K562 (cell line): ENCODE results near the gene C19orf44.

Experiments
- ATF4 ChIP-seq: fragments of 450-650 bp; formaldehyde crosslinking; IDR thresholded peaks from 2 replicates; pipeline ENCODE4 v1.4.0; 2022; ENCODE audit warnings: mild to moderate bottlenecking, moderate library complexity
- CREB3L1 ChIP-seq: fragments of 450-650 bp; IDR thresholded peaks from 2 replicates; pipeline ENCODE4 v1.6.1; 2014; ENCODE audit warnings: low read depth, mild to moderate bottlenecking, moderate library complexity, borderline replicate concordance
- CTCF ChIP-seq, 3 experiments: IDR thresholded peaks in 2 of 3; conservative IDR thresholded peaks in 1 of 3; 2 replicates each; pipeline ENCODE4 v1.5.1; 2011 to 2012; ENCODE audit warnings: low read length in 3 of 3, mild to moderate bottlenecking in 3 of 3, control low read depth in 2 of 3, improper control_type of control experiment in 1 of 3, inconsistent platforms in 1 of 3, low read depth in 1 of 3, mixed read lengths in 1 of 3, moderate library complexity in 1 of 3; ENCODE audit not compliant: insufficient read depth in 2 of 3
- ETS1 ChIP-seq: conservative IDR thresholded peaks from 2 replicates; pipeline ENCODE4 v1.6.1; 2011; ENCODE audit warnings: low read depth, mild to moderate bottlenecking, low read length; ENCODE audit not compliant: control insufficient read depth
- FOXM1 ChIP-seq, 2 experiments: fragments of 450-650 bp in 1 of 2; sonication (generic) in 1 of 2; formaldehyde crosslinking in 1 of 2; IDR thresholded peaks; 2 replicates each; pipeline versions ENCODE4 v1.6.1 to v1.9.0; 2017 to 2022; ENCODE audit warnings: low read depth in 2 of 2, mild to moderate bottlenecking in 2 of 2, missing genetic modification reagents in 1 of 2, moderate library complexity in 1 of 2
- POLR2A ChIP-seq: fragments of 450-650 bp; conservative IDR thresholded peaks from 2 replicates; pipeline ENCODE4 v1.6.1; 2016
- SMAD2 ChIP-seq: fragments of 150-350 bp; IDR thresholded peaks from 2 replicates; pipeline ENCODE4 v1.6.1; 2014; ENCODE audit warnings: low read depth, mild to moderate bottlenecking, low read length
- STAG1 ChIP-seq: sonication (generic); formaldehyde crosslinking; IDR thresholded peaks from 2 replicates; pipeline ENCODE4 v1.5.0; 2020; ENCODE audit warnings: missing genetic modification reagents, borderline replicate concordance
- ZNF197 ChIP-seq: fragments of 200-800 bp; sonication (Bioruptor generic); IDR thresholded peaks from 2 replicates; pipeline ENCODE4 v1.6.1; 2016; ENCODE audit warnings: low read depth, missing genetic modification characterization, missing compliant biosample characterization
- TF ChIP-seq, protein P1 (sequence below): fragments of 250-450 bp; sonication (Bioruptor Pico); IDR thresholded peaks from 2 replicates; pipeline ENCODE4 v1.5.0; 2021; ENCODE audit warnings: mild to moderate bottlenecking, moderate library complexity
- TF ChIP-seq, protein P2 (sequence below): sonication (generic); formaldehyde crosslinking; IDR thresholded peaks from 2 replicates; pipeline ENCODE4 v1.8.0; 2023; ENCODE audit warnings: mild to moderate bottlenecking, missing genetic modification reagents
- TF ChIP-seq, protein P3 (sequence below): fragments of 250-450 bp; sonication (Bioruptor Pico); IDR thresholded peaks from 2 replicates; pipeline ENCODE4 v1.5.0; 2021

GRCh38 chr19:16569609-16570320 is 73.6 kb downstream of the C19orf44 start:
- no peak for TF ChIP-seq STAG1 (CRISPR knock-in tag)
- no peak for TF ChIP-seq ZNF197 (CRISPR knock-in tag)
- TF ChIP-seq POLR2A = no peak
- TF ChIP-seq, protein P1, sequence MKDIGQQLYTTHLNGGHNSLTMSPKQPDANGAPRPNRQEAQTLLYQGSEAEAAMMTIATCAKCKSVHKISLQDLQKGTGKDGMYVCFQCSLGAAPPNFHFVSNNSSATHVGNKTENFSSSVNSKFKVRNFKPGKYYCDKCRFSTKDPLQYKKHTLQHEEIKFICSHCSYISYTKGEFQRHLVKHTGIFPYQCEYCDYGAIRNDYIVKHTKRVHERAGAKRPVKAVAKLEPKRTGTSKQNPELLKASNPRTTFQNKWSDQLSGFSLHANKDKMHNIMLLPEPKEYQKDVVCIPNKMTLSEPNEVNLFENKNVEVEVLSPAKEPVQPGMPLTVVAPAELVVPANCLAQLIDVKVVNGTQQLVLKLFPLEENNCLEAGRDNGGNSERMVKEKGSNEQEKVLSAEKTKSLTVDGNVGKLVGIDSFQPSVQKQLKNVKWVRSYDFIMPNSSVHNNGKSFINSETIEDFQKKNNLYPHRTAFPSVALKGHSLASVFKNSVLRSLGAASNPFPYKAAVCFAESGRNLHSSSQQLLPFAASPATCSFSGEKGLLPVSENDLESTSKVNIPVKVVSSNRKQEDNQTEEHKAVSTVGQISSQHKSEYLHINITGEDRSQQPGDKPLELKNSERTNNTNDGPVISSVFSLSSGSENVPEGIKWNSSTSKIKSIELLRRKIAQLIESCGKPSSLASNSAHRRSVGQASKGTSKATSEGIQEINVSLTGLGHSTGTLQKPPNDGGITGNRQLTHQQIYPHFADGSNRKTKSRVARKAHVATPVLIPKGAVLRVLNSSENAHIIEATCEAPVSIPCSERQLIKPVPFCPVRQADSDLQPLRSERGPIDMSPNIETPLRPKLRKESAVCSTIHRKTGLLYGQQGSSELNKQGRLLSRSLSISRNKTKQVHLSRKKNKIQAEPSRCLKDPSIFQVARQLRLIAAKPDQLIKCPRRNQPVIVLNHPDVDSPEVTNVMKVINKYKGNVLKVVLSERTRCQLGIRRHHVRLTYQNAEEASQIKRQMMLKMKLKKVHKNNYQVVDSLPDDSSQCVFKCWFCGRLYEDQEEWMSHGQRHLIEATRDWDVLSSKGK = no peak
- TF ChIP-seq CREB3L1 = no peak
- TF ChIP-seq, protein P2, sequence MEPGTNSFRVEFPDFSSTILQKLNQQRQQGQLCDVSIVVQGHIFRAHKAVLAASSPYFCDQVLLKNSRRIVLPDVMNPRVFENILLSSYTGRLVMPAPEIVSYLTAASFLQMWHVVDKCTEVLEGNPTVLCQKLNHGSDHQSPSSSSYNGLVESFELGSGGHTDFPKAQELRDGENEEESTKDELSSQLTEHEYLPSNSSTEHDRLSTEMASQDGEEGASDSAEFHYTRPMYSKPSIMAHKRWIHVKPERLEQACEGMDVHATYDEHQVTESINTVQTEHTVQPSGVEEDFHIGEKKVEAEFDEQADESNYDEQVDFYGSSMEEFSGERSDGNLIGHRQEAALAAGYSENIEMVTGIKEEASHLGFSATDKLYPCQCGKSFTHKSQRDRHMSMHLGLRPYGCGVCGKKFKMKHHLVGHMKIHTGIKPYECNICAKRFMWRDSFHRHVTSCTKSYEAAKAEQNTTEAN (CRISPR knock-in tag) = no peak
- no peak for TF ChIP-seq ATF4 (CRISPR knock-in tag)
- TF ChIP-seq CTCF (IDR thresholded peaks at IDR 0.05 in 2 of 3, conservative IDR thresholded peaks at IDR 0.05 in 1 of 3; ENCODE audit: insufficient read depth in 2 of 3, low read depth in 1 of 3, low read length in 3 of 3) = no peak; a peak in 1 of 6 replicates
- TF ChIP-seq, protein P3, sequence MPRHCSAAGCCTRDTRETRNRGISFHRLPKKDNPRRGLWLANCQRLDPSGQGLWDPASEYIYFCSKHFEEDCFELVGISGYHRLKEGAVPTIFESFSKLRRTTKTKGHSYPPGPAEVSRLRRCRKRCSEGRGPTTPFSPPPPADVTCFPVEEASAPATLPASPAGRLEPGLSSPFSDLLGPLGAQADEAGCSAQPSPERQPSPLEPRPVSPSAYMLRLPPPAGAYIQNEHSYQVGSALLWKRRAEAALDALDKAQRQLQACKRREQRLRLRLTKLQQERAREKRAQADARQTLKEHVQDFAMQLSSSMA (CRISPR knock-in tag) = no peak
- TF ChIP-seq ETS1 = no peak
- no peak for TF ChIP-seq FOXM1 (IDR thresholded peaks at IDR 0.05; ENCODE audit: low read depth)
- no peak for TF ChIP-seq FOXM1 (CRISPR knock-in tag; IDR thresholded peaks at IDR 0.05; ENCODE audit: low read depth)
- no peak for TF ChIP-seq SMAD2
